GM18499 (cell line): ENCODE data around the gene STAT5B.

Source experiments
- ATAC-seq: cut with Tn5 transposase; IDR thresholded peaks from one replicate; pipeline ENCODE4 v1.9.1; 2021; ENCODE audit warnings: moderate number of reproducible peaks; ENCODE audit not compliant: insufficient read depth, unreplicated experiment

The STAT5B gene

DNA sequence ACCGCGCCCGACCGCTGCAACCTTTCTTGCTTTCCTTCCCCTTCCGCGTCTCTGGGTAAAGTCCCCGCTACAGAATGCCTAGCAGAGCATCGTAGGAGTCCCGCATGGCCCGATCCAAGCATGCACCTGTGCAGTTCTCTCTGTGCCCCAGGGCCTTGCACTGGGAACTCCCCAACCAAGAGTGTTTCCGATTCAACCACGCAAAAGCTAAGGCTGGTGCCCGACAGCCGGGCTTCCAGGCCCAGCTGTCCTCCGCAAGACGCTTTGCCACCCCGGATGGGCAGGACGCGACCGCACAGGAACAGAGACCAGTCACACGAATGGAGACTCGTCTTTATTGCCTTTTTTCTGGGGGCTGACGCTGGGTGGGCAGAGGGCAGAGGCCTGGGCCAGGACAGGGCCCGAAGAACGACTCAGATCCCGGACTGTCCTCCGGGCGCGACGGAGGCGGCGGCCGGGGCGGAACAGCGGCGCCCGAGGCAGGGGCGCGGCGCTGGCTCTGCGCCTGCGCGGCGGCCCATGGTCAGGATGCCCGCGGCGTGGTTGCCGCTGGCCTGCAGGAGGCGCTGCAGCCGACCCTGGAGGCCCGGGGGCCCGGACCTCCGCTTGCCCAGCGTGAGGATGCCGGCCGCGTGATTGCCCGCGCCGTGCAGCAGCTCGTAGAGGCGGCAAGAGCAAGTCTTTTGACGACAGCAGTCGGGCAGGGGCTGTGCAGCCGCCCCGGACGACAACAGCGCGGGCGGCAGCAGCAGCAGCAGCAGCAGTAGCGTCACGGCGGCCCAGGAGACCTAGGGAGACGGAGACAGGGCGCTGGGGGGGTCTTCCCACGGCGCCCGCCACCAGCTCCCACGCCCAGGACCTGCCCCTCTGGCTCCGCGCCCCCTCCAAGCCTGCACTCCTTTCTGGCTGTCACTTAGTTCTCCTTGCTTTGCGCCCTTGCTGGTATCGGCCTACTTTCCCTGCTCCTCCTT is 92.2 kb downstream of the STAT5B start:
- no peak for ATAC-seq

DNA sequence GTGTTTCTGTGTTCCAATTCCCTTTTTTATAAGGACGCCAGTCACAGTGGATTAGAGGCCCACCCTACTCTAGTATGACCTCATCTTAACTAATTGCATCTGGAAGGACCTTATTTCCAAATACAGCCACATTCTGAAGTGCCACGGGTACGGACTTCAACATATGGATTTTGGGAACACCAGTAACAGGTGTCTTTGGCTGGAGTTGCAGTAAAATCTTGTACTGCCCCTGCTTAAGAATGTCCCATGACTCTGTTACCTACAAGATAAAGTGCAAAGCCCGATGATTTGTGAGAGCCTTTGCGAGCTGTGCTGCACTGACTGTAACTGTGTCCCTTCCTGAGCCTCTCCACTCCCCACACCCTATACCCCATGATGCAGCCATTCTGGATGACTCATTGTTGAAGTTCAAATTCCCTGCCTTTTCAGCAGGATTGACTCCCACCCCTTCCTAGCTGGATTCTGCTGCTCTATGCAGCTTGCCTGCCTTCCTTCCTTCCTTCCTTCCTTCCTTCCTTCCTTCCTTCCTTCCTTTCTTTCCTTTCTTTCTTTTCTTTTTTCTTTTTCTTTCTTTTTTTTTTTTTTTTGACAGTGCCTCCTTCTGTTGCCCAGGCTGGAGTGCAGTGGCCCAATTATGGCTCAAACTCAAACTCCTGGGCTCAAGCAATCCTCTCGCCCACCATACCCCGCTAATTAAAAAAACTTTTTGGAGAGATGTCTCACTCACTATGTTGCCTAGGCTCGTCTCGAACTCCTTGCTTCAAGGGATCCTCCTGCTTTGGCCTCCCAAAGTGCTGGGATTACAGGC is 93.1 kb downstream of the STAT5B start:
- ATAC-seq, result no peak

DNA sequence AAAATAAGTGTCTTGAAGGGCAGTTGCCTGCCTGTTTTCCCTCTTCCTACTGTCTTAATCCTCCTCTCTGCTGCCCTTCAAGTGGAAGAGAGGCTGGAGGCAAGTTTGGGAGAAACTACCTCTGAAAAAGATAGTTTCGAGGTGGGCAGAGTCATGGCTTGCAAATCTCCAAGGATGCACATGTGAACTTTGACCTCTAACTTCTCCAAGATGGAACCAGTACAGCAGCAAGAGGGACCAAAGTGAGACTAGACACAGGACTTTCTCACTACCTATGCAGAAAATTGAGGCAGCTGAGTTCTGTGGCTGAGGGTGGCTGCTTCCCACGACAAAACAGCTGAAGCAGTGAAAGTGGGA is 94.4 kb downstream of the STAT5B start:
- no peak for ATAC-seq

DNA sequence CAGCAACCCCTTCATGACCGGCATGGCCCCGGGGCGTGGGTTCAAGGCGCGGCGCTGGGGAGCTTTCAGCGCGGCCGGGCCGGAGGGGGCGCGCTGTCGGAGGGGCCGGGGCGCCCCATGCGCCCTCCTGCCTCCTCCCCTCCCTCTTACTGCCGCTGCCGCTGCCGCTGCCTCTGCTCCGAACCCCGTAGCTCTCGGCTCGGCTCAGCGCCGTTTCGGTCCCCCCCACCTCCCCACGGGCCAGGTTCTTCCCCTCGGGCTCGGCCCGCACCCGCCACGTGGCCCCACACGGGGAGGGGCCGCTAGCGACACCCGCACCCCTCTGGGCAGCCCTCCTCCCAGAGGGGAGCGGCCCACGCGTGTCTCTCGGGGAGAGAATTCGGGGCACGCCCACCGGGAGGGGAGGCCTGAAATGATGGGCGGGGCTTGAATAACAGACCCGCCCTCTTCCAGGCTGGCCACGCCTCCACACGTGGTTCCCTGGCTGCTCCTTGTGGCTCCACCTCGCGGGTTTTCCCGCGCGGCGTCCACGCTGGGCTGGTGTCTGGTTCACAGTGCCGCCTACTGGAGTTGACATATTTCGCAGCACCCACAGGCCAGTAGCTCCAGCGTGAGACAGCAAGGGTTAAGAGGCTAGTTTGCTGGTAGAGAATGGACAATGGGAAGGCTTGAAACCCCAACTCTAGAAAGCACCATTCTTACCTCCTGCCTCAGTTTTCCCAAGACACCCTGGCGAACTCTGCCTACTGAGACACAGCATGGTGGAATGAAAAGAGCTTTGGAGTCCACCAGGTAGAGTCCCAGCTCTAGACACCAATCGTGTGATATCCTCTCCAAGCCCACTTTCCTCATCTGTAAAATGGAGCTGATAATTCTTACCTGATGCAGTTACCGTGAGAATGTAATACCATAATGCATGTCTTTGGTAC is 95.0 kb downstream of the STAT5B start, which contains the start of gene KCNH4:
KCNH4 (minus strand) TSS at position 221 of the 929 bp plus-strand sequence; CDS start at position 24, 197 bp downstream.
- no peak for ATAC-seq

DNA sequence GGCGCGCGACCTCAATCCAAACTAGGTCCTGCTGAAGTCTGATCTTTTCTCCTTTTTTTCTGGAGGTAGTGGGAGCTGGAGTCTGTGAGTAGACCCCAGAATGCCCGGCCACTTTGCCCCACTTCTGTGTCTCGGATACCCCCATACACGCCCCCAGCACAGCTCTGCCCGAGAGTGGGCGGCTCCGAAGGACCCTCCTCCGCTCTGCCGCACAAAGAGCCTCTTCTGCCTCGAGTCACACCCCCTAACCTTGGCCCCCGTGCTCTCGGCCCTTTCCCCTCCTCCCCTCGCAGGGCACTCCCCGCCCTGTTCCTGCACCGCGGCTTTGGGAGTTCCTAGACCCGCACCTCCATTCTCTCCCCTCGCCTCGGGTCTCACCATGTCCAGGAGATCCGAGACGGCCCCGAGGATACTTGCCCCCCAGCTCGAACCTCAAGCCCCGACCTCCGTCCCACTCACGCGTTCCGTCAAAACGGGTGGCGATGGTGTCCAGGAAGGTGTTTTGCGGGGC is 95.7 kb downstream of the STAT5B start:
- ATAC-seq, result no peak

DNA sequence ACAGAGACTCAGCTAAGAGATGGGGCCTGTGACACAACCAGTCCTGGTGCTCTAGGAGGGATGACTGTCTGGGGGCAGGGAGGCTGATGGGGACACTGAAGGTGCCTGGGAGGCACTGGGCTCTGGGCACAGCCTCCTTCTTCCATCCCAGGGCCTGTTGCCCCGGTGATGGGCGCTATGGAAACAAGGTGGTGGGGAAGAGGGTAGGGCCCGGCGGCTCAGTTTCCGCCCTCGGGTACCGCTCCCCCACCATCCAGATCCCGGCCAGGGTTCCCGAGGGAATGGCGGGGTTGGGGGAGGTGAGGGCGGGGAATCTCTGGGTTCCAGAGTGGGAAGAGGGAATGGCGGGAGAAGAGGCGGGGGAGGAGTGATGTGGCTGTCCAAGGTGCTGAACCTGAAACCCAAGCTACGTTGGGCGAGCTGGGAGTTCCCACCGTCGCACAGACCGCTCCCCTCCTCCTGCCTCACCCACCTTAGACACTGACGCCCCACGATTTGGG is 96.2 kb downstream of the STAT5B start:
- no peak for ATAC-seq

DNA sequence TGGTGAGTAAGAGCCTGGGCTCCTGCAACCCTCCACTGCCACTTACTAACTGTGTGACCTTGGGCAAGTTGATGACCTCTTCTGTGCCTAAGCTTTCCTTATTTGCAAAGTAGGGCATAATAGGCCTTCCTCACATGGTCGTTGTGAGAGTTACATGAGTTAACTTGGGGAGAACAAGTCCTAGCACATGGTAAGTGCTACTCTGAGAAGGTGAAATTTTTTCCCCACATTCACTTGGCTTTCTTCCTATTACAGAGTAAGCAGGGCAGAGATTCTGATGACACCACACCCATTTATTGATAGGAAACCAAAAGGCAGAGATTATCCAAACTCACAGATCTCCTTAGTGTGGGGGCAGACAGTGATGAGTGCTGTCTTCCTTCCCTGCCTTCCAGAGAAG is 96.9 kb downstream of the STAT5B start:
- ATAC-seq, result no peak

DNA sequence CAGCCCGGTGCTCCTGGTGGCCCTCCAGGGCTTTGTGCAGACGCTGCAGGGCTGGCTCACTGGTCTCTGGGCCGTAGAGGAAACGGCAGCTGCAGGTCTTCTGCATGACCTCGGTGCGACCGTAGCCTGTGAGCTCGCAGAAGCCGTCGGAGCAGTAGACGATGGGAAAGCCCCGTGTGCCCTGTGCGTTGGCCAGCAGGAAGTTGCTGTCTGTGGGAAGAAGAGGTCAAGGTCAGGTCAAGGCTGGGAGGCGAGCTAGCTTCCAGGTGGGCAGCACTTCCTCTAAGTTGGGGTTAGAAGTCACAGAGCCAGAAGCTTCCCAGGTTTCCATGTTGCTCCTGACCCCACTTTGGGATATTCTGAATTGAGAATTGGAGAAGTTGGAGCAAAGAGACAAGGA is 97.4 kb downstream of the STAT5B start:
- ATAC-seq, result no peak

DNA sequence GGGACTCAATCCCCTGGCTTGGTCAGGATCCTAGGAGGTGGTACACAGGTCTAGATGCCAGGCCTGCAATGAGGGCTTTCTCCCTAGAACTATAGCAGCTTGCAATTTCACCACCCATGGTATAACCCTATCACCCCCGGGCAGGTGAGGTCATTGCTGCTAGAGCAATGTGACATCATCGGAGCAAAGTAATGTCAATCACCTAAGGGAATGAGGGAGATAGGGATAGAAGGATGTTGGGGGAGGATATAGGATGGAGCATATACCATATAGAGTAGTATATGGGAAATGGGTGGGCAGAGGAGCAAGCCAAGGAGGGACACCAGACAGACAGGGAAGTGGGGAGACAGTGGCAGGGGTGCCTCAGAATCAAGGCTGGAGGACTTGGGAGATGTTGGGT is 98.5 kb downstream of the STAT5B start:
- ATAC-seq, result no peak

DNA sequence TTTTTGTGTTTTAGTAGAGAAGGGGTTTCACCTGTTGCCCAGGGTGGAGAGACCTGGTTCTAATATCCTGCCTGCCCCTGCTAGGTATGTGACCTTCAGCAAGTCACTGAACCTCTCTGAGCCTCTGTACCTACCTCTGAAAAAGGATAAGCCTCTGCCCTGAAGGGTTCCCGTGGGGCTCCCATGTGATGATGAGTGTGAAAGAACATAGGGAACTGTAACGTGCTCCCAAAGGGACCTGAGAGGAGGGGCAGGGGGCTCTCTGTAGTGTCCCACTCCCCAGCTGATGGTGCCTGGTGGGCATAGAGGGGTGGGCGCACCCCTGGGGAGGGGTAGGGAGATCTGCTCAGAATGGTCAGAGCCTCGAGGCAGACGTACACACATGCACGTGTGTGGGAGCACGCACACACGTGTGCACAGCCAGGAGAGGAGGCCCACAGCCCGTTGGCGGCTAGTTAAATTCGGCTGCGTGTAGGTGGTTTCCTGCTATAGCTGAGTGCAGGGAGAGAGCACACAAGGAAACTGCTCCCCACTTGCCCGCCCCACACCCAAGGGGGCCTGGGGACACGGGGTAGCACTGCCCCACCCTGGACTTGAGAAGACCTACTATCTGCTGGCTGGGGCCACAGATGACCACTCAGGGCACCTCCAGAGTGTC is 101.9 kb downstream of the STAT5B start:
- ATAC-seq, result no peak

DNA sequence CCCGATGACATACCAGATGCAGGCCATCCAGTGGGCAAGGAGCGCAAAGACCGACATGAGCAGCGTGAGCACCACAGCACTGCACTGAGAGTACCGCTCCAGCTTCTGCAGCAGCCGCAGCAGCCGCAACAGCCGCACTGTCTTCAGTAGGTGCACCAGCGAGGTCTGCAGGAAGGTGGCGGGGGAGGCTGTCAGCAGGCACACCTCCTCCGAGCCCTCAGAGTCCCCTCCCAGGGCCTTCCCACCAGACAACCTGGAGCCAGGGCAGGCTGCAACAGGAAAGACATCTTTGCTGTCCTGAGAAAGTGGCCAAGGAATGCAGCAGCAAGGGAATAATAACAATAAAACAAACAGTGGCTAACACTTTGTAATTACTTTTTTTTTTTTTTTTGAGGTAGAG is 104.4 kb downstream of the STAT5B start:
- no peak for ATAC-seq

DNA sequence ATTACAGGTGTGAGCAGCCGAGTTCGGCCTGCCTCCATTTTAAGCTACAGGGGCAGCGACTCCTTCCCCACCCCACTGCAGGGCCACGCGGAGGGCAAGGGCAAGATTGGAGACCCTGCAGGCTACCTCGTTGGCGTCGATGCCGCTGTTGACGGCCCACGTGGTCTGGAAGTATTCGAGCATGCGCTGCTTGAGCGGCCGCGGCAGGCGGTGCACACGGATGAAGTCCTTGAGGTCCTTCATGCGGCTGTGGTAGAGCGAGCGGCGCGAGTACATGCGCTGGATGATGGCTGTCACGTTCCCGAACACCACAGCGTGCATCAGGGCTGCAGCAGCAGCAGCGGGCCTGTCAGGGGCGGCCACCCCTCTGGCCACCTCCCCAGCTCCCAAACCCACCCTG is 106.8 kb downstream of the STAT5B start:
- ATAC-seq, result no peak

DNA sequence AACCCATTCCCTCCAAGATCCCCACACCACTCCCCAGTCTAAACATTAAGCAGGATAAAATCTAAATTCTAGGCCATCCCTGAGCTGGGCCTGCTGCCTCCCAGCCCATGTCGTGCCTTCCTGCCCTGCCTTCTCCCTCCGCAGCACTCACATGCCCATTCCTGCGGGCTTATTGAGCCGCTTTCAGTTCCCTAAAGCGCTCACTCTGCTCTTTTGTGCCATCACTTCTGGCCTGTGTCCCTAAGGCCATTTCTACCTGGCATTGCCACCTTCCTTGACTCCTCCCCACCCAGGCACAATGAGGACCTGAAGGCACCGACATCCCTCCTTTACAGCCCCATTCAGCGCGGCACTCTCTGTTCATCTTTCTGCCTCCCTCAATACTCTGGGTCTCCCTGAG is 108.4 kb downstream of the STAT5B start:
- ATAC-seq, result no peak

DNA sequence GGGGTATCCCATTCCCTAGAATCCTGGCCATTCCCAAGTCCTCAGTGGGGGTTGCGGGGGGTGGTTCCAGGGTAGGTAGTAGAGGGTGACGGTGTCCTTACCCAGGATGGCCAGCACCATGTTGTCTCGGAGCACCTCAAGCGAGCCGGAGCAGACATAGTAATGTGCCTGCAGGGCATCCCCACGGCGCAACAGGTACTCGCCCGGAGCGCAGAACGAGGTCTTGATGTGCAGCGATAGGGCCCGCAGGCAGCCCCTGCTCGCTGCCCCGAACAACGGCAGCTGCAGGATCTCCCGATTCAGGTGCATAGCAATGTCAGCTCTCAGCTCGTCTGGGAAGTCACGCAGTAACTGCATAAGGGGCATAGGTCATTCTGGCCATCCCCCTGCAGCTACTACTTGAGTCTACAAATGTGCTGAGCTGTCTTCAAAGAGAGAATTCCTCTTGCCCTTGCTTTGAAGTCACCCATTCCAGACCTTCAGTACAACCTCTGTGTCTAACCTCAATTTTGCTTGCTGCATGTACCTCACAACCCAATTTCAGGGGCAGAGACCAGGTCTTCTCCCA is 109.9 kb downstream of the STAT5B start:
- ATAC-seq, result no peak

DNA sequence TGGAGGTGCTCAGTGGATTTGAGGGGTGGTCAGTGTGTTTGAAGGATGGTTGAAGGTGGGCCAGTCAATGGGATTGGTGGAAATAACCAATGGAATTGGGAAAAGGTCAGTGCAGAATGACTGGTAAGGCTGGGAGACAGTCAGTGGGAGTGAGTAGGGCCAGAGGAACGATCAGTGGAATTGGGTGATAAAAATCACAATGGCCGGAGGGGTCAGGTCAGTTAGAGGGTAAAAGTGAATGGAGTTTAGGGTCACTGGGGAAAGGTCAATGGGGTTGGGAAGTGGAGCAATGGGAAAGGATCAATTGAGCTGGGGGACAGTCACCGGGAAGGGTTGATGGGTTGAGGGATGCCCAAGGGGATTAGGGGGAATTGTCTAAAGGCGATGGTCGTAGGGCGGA is 110.4 kb downstream of the STAT5B start:
- no peak for ATAC-seq

DNA sequence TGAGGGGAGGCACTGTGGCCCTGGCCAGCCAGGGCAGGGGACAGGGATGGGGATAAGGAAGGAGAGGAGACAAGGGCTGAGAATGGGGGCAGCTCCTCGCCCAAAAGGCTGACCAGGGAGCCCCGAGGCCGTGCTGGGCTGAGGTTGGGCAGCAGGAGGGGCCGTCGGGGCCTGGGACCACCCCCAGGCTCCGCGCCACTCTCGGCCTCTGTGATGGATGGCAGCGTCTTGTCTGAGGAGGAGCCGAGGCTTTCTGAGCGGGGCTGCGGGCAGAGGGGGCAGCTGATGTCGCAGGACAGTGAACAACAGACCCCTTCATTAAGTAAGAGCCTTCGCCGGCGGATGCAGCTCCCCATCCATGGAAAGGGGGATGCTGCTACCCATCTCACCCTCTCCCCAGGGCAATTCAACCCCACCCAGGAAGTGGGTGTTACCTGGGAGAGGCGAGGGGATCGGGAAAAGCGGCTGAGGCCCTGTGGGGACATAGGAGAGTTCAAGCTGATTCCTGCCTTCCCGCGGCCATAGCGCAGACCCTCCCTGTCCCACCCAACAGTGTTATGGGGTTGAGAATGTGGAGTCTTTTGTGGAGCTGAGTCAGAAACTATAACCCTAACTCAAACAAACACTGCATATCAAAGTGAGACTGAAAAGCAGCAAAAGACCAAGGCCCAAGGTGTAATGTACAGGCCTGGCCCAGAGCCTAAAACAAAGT is 112.3 kb downstream of the STAT5B start:
- ATAC-seq, result no peak

DNA sequence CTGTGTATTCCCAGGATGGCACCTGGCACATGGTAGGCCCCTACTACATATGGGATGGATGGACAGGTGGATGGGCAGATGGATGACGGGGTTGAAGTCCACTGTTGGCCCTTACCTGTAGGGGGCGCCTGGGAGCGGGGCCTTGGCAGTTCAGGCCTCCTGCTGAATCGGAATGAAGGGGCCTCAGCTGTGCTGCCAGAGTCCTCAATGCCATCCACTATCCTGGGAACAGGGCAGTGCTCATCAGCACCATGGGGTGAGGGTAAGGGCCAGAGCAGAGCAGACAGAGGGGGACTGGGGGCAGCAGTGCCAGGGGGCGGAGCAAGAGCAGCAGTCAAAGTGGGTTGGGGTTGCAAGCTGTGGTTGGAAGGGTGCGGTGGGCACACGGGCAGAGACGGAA is 113.1 kb downstream of the STAT5B start:
- no peak for ATAC-seq

DNA sequence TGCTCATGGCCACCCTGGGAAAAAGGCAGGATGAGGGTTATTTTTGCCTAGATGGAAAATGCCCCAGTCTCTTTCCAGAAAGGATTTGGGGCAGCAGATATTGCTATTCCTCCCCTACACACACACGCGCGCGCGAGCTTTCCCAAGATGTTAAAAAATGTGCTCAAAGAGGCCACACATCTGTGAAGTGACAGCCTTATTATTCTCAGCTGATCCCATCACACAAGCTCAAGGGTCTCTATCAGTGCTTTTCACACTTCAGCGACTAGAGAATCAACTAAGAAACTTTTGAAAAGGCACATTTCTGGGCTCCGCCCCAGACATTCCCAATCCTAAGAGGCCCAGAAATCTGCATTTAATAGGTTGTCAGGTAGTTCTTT is 115.7 kb downstream of the STAT5B start:
- no peak for ATAC-seq
